Tibial artery (tissue), 4 donors: ENCODE measurements around the gene DMBX1.

ENCODE experiments used
- DNase-seq, 2 donors: peaks; one replicate each; pipeline ENCODE4 v3.0.0-alpha.2; 2019
- H3K27ac ChIP-seq, 2 donors: fragments of 200-600 bp; sonication (generic) in 1 of 2; 1 replicate in 1 of 2; 2 replicates in 1 of 2; pipeline ENCODE4 v1.5.1; 2018 to 2019; ENCODE audit warnings: mild to moderate bottlenecking in 1 of 2
- H3K27me3 ChIP-seq, 2 donors: fragments of 200-600 bp; sonication (generic) in 1 of 2; one replicate each; pipeline versions ENCODE4 v1.5.1 to v1.6.0; 2016 to 2019
- H3K36me3 ChIP-seq, 3 donors: fragments of 200-600 bp; sonication (generic) in 2 of 3; one replicate each; pipeline ENCODE4 v1.5.1; 2016 to 2019; ENCODE audit warnings: mild to moderate bottlenecking in 2 of 3
- H3K4me1 ChIP-seq, 4 donors: fragments of 200-600 bp; sonication (generic) in 2 of 4; 1 replicate in 3 of 4; 2 replicates in 1 of 4; pipeline ENCODE4 v1.5.1; 2016 to 2019
- H3K4me3 ChIP-seq, 2 donors: fragments of 200-600 bp; sonication (generic) in 1 of 2; 1 replicate in 1 of 2; 2 replicates in 1 of 2; pipeline ENCODE4 v1.5.1; 2018 to 2019; ENCODE audit warnings: mild to moderate bottlenecking in 2 of 2
- H3K9me3 ChIP-seq, 3 donors: fragments of 200-600 bp; sonication (generic) in 1 of 3; one replicate each; pipeline ENCODE4 v1.5.1; 2016 to 2019
- intact Hi-C: fragments of 100-400 bp; cut with DNase I; formaldehyde crosslinking; loops from one replicate; pipeline ENCODE4 v1.15.0; 2023; ENCODE audit warnings: low total_unique reads
- TF ChIP-seq, protein P1 (sequence below), 2 experiments: fragments of 200-600 bp in 1 of 2; fragments of 450-650 bp in 1 of 2; IDR thresholded peaks; one replicate each; pipeline ENCODE4 v1.5.1; 2017 to 2019; ENCODE audit warnings: antibody characterized with exemption in 2 of 2, mild to moderate bottlenecking in 1 of 2, moderate library complexity in 1 of 2

The DMBX1 gene

DNA sequence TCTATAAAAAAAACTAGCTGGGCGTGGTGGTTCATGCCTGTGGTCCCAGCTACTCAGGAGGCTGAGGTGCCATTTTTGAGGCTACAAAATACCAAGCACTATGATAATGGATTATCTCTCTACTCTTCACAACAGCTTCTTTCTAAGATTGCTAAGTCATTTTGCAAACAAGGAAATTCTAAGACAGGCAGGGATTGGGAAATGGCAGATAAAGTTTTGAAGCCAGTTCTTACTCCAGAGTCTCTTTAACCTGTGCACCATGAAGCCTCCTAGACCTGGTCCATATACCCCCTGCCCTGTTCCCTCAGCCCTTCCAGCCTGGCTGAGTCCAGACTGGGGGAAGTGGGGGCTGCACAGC is 39.5 kb upstream of the DMBX1 start:
- H3K4me3 ChIP-seq = no peak overlapping the region
- H3K4me1 ChIP-seq = peaks cover 0 to 14% (median 12%) of the 10 kb centered on the region in 4 donors
- no peaks in the 10 kb centered on the region for H3K36me3 ChIP-seq
- TF ChIP-seq, protein P1, sequence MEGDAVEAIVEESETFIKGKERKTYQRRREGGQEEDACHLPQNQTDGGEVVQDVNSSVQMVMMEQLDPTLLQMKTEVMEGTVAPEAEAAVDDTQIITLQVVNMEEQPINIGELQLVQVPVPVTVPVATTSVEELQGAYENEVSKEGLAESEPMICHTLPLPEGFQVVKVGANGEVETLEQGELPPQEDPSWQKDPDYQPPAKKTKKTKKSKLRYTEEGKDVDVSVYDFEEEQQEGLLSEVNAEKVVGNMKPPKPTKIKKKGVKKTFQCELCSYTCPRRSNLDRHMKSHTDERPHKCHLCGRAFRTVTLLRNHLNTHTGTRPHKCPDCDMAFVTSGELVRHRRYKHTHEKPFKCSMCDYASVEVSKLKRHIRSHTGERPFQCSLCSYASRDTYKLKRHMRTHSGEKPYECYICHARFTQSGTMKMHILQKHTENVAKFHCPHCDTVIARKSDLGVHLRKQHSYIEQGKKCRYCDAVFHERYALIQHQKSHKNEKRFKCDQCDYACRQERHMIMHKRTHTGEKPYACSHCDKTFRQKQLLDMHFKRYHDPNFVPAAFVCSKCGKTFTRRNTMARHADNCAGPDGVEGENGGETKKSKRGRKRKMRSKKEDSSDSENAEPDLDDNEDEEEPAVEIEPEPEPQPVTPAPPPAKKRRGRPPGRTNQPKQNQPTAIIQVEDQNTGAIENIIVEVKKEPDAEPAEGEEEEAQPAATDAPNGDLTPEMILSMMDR (IDR thresholded peaks at IDR 0.05) = no peak
- intact Hi-C loops = no loop called here
- H3K27ac ChIP-seq = no peak overlapping the region
- no peaks in the 10 kb centered on the region for H3K9me3 ChIP-seq
- H3K27me3 ChIP-seq = peaks cover 0 to 80% of the 10 kb centered on the region in 2 donors
- DNase-seq = no peak

DNA sequence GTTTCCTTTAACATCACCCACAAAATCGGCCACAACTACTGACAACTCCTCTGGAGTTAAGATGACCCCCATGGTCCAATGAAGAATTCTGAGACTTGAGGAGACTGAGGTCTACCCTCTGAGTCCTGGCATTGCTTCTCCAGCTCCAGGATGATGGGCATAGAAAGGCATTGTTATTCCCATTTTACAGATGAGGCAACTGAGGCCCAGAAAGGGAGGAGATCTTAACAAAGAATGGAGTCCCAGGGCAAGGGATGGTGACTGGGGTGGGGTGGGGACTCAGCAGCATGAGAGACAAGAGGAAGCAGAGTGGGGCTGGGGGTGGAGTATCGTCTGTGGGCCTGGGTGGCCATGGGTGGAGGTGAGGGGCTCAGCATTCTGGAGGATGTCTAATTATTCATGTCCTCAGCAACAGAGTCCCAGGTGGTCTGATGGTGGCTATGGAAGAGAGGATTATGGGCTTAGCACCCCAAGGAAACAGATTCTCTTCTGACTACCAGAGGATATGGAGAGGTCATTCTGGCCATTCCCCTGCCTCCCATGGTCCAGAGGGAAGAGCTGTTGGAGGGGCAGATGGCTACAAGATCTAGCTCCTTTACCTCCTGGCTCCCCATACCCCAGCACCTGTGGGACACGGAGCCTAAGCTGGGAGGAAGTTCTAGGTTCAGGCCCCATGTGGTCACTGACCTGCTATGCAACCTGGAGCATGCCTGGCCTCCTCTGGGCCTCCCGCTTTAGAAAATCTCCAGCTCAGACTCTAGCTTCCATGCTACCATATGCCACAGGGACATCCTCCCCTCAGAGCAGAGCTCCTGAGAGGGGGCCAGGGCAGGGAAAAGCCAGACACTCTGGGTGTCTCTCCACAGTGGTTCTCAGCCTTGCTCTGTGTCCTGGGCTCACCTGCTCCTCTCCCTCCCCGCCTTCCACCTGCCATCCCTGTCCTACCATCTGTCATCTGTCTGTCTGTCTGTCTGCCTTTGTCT is 37.4 kb upstream of the DMBX1 start:
- TF ChIP-seq, protein P1 (IDR thresholded peaks at IDR 0.05) = no peak
- intact Hi-C loops = no loop called here
- DNase-seq = no peak

DNA sequence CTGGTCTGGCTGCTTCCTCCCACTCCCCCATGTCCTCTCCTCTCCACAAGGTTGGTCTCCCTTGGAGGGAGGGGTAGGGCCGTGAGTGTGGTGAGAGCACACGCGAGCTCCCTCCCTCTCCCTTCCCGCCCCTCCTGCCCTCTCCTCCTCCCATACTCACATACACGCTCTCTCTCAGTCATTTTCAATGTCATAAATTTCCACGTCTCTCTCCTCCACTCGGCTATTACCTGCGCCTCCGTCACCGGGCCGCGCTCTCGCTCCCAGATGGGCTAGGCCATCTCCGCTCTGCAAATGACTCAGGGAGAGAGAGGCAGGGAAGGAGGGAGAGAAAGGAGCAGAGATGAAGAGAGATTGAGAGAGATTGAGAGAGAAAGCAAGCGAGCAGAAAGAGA is 36.7 kb upstream of the DMBX1 start:
- DNase-seq = no peak
- Histone ChIP-seq H3K9me3 (no peaks in the 10 kb centered on the region), H3K4me3 (no peak overlapping the region), H3K27ac (no peak overlapping the region), H3K4me1 (peaks cover 0 to 9% (median 7%) of the 10 kb centered on the region in 4 donors), H3K36me3 (no peaks in the 10 kb centered on the region), H3K27me3 (peaks cover 0 to 75% of the 10 kb centered on the region in 2 donors)
- intact Hi-C loops = no loop called here
- TF ChIP-seq, protein P1 (IDR thresholded peaks at IDR 0.05) = no peak

More for the DNA sequence above, 37.4 kb upstream of the DMBX1 start:
- Histone ChIP-seq H3K9me3 (no peaks in the 10 kb centered on the region), H3K4me1 (peaks cover 0 to 14% (median 12%) of the 10 kb centered on the region in 4 donors), H3K27me3 (peaks cover 0 to 78% of the 10 kb centered on the region in 2 donors), H3K4me3 (no peak overlapping the region), H3K27ac (no peak overlapping the region), H3K36me3 (no peaks in the 10 kb centered on the region)

DNA sequence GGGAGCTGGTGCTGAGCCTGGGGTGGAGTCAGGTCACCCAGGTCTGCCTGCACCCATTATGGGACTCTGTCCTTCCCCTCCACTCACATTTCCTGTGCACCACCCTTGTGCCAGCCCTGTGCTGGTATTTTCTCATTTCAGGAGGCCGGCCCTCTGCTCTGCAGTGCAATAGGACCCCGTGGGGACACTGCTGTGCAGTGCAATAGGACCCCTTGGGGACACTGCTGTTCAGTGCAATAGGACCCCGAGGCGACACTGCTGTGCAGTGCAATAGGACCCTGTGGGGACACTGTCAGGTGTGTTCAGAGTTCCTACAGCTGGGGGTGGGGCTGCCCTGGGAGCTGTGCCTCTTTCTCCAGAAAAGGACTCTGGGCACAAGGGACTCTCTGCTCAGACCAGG is 36.2 kb upstream of the DMBX1 start:
- H3K9me3 ChIP-seq = no peaks in the 10 kb centered on the region
- H3K4me3 ChIP-seq = no peak overlapping the region
- peaks cover 0 to 73% of the 10 kb centered on the region in 2 donors for H3K27me3 ChIP-seq
- no peaks in the 10 kb centered on the region for H3K36me3 ChIP-seq
- TF ChIP-seq, protein P1 (IDR thresholded peaks at IDR 0.05) = no peak
- intact Hi-C loops = no loop called here
- peaks cover 0 to 4% (median 2%) of the 10 kb centered on the region in 4 donors for H3K4me1 ChIP-seq
- no peak for DNase-seq
- no peak overlapping the region for H3K27ac ChIP-seq

DNA sequence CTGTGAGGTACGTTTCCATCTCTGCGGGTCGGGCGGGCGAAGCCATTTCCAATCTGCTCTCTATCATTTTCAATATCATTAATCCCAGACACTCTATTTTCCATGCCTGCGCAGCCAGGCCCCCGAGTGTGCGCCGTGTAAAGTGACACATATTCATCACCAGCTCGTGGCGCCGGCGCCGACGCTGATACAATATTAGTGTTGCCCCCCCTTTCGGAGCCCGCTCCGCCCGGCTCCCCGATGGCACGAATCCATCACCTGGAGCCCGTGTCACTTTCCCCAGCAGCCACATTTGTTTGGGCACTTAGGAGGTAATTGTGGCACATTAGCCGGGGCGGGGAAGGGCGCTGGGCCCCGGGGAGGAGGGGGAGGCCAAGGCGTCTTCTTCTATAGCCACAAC is 33.7 kb upstream of the DMBX1 start:
- no peaks in the 10 kb centered on the region for H3K4me1 ChIP-seq
- no peak for DNase-seq
- H3K4me3 ChIP-seq = no peak overlapping the region
- H3K27ac ChIP-seq = no peak overlapping the region
- H3K9me3 ChIP-seq = no peaks in the 10 kb centered on the region
- TF ChIP-seq, protein P1 (IDR thresholded peaks at IDR 0.05) = no peak
- H3K36me3 ChIP-seq = no peaks in the 10 kb centered on the region
- peaks cover 0 to 52% of the 10 kb centered on the region in 2 donors for H3K27me3 ChIP-seq
- intact Hi-C loops = no loop called here
